NCI-H187 treated with DMSO at 0.1 percent for 48 hours (cell line): Measurements from ENCODE around the gene C1QTNF8.

Experiments
- DNase-seq: peaks from one replicate; lab custom pipeline; 2025; lab: John Stamatoyannopoulos, UW

Gene C1QTNF8

DNA sequence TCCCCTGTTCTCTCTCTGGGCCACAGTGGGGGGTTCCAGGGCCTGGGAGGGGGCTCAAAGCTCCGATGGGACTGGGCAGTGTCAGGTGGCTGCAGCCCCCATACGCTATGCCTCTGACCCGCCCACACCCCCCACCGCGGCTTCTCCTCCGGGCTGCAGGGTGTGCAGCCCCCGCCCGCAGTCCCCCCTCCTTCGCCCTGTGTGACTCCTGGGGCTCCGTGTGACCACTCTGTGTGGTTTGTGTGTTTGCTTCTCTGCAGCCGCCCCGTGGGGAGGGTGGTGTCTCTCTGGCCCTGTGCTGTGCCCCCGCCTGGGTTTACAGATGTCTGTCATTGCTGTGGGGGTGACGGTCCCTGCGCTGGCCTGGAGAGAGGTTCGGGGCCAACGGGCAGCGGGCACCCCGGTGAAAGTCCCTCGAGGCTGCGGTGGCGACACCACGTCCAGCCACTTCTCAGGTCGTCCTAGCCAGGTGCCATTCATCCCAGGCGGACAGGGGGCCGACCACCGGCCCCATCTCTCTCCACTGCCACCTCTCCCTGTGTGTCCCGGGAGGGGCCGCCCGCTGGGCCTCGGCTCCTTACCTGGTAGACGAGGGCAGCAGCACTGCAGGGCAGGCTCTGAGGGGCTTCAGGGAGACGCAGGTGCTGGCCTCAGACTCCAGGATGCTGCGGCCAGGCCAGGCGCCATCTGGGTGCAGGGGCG, 18.0 kb downstream of the C1QTNF8 start:
- DNase-seq = no peak

DNA sequence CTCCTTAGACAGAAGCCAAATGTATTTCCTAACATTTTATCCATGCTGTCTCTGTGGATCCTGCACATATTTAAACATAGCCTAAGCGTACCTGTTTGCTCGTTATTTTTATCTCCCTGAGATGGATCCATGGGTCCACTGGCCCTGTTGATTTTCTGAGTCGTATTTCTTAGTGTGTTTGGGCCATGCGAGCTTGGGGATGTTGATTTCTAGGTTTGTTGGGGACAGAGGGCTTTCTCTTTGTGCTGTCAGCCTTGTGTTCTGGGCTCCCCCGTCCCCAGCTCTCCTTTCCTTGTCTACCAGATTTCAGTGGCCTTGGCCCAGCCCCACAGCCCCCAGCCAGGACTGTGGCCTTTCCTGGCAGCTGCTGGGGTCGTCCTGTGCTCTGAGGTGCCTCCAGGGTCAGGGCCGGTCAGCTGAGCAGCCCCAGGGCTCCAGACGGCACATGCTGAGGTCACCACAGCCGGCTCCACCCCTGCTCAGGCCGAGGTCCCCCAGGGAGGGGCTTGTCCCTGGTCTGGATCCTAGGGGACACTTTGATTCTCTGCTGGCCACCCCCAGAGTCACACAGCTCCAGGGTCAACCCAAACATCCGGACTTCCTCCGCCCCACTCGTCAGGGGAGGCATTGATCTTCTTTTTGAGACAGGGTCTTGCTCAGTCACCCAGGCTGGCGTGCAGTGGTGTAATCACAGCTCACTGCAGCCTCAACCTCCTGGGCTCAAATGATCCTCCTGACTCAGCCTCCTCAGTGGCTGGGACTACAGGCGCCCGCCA, 19.1 kb downstream of the C1QTNF8 start:
- DNase-seq = no peak

DNA sequence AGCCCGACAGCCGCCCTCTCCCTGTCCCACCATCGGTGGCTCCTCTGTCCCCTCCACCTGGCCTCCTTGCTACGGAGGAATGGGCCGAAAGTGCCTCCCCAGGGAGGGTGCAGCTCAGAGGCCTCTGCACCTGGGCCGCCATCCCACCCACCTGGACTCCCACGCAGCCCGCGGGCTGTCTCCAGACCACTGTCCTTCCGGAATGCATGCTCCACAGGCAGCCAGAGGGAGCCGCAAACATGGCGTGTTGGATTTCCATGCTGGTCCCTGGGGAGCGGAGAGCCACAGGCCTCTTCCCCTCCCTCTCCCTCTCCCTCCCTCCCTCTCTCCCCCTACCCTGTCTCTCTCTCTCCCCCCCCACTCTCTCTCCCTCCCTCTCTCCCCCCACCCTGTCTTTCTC, 20.5 kb downstream of the C1QTNF8 start:
- DNase-seq = no peak

DNA sequence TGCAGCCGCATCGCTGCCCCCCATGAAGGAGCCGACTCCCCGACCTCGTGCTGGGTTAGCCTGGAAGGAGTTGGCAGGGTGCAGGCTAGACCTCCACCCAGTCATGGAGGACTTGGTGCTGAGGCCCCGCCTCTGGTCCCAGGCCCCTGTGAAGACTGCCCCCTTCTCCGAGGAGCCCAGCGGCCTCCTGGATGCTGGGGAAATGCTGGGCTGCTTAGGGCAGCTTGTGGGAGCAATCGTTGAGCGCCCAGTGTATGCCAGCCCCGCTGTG, 21.7 kb downstream of the C1QTNF8 start:
- no peak for DNase-seq

DNA sequence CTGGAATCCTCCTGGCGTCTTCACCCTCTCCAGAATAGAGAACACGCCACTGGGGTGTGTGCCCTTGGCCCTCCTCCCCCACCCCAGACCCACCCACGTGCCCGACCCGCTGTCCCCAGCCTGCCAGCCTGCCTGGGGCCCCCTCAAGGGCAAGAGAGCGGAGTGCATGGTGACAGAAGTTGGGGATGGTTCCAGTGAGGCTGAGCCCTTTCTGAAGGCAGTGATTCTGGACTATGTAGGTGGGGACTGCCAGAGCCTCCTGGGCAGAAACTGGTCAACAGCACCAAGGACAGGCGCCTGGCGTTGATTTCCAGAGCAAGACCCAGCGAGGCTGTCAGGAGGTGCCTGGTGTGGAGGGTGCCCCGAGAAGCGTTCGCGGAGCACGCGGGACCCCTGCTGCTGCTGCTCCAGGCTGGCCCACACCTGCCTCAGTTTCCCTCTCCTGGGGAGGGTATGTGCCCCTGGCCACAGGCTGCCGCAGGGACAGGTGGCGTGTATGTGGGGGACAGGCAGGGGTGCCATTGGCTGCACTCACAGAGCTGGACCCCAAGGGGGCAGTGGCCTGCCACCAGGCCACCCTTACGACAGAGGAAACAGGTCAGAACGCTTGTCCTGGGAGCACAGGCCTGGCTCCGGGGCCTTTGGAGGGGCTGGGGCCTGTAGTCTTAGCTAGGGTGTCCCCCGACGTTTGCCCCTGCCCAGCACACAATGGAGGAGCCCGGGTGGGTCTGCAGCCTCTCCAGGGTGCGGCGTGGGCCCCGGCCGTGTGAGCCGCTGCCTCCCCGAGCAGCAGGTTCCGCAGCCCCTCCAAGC, 22.3 kb downstream of the C1QTNF8 start:
- no peak for DNase-seq

DNA sequence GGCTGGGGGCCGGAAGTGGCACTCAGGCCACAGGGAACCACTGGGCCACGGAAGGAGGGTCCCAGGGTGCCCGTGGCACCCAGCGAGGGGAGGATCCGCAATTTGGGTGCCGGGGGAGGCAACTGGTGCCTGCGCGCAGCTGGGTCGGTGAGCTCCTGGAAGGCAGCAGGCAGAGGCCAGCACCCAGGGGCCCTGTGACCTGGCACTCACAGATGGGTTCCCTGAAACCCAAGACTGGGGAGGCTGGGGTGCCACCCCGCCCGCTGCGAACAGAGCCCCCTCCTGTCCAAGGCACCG, 22.8 kb downstream of the C1QTNF8 start:
- no peak for DNase-seq

DNA sequence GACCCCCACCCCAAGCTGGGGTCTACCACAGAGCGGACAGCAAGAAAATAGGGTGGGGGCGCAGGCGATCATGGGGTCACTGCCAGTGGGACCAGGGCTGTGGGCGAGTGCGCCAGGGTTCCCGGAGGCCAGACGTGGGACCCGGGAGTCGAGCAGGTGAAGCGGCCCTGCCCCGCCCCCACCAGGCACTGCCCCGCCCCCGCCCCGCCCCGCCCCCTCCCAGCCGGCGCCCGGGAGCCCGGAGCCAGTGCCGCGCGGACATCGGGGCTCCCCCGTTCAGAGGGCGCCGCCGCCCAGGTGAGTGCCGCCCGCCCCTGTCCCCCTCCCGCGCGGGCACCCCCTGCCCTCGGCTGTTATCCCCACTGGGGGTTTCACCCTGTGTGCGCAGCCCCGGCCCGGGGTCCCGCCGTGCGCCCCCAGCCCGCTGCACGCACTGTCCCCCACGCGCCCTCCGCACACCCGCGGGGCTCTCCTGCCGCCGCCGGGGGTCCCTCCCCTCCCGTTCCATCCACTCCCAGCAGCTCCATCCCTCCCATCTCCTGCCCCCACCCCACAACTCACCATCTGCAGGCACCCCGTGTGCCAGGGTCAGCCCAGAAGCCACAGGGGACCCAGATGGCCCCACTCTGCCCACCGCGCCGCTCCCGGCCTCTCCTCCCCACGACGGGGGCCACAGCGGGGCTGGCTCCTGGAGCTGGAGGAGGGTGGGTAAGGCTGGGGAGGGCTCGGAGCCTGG, 23.4 kb downstream of the C1QTNF8 start, which contains the start of gene SSTR5:
SSTR5 (plus strand) TSS at position 222 of the 736 bp plus-strand sequence. CDS start 6,122 bp downstream, outside the sequence.
- no peak for DNase-seq

DNA sequence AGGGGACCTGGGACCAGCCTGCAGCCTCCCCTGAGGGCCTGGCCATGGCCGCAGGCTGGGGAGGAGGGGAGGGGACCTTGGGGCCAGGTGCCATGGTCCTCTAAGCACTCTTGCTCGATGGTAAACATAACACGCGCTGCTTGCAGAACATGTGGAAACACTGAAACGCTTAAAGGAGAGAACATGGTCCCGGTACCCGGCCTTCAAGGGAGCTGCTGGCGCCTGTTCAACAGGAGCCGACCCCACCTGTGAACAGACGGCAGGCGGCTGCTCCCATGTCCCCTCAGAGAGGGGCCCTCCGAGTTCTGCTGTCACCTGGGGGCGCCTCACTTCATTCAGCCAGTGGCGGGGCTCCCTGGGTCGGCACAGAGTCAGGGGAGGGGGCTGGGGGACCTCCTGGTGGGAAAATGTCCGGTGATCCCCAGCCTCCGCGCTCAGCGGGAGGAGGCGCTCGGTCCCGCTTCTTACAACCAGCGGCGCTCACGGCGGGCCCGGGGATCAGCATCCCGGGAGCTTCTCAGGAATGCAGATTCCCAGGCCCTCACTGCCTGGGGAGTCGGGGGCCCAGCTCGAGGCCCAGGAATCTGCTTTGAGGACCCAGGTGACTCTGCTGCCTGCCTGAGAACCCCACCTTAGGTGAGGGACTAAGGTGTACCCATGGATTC, 24.4 kb downstream of the C1QTNF8 start:
- DNase-seq = no peak

DNA sequence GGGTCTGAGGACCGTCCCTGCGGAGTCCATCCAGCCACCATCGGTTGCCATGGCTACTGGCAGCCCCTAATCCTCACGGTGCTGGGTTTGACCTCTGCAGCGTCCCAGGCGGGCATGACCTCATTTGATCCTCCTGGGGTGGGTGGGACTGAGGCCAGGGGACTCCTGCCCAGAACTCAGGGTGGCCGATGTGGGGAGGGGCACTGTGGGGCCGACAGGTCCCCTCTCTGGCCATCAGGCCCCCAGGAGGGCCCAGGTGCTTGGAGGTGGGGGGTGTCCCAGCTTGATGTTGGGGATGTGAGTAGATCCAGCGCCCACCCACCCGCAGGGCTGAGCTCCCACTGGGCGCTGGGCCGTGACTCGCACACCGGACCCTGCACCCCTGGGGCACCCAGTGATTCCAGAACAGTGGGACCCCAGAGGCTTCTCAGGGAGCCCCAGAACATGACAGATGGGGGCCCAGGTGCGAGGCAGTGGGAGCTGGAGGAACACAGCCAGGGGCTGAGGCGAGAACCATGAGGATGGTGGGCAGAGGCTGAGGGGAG, 25.1 kb downstream of the C1QTNF8 start:
- DNase-seq = no peak

DNA sequence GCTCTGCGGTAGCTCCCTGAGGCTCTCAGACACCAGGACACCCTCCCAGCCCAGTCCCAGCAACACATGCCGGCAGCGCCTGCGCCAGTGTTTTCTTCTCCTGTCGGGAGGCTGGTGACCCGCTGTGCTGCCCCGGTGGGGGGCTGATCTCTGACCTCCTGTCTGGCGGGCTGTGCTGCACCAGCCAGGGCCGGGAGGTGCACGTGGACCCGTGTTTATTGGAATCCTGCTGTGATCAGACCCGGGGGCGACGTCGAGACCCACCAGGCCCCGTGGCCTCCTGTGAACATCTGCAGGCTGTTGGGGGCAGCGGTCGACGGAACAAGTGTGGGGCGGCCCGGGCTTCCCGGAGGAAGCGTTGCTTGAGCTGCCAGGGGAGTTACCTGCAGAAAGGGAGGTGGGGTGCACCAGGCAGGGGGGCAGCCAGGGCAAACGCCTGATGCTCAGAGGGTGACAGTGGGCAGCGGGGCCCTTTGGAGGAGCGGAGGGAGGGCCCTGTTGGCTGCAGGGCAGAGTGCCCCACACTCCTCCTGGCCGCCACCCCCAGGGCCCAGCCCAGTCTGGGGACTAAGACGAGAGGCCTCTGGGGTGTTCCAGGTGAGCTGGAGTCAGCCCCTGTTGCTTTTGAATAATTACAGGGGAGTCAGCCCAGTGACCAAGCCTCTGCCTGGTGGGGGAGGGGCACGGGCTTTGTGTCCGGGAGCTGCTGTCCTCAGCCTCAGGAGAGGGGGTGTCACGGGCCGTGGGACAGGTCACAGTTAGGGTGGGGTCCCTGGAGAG, 25.8 kb downstream of the C1QTNF8 start:
- no peak for DNase-seq

DNA sequence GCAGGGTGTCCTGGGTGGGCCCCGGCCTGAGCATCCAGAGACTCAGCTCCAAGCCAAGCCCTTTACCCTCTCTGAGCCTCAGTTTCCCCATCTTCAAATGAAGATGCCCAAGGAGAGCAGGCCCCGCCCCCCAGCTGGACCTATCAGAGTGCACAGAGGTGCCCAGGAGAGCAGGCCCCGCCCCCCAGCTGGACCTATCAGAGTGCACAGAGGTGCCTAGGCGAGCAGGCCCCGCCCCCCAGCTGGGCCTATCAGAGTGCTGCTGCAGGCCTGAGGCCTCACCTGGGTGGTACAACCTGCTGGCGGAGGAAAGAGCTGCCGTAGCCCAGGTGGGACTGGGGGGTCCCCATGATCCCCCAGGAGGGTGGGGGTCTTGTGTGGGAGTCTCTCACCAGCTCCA, 26.9 kb downstream of the C1QTNF8 start:
- no peak for DNase-seq

DNA sequence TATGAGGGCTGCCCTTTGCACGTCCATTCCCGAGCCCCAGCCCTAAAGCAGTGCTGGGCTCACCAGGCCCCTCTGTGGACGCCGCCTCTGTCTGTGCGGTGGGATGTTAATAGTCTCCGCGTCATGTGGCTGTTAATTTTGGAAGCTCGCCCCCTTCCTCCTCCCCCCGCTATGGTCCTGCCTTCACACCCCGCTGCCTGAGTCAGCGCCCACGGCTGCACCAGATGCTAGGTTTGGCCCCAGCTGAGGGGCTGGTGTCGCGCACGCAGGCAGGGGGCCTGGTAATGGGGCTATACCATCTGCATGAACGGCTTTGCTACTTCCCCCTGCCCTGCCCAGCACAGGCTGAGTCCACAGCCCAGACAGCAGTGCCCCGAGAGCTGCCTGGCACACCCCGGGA, 27.6 kb downstream of the C1QTNF8 start:
- DNase-seq = no peak

DNA sequence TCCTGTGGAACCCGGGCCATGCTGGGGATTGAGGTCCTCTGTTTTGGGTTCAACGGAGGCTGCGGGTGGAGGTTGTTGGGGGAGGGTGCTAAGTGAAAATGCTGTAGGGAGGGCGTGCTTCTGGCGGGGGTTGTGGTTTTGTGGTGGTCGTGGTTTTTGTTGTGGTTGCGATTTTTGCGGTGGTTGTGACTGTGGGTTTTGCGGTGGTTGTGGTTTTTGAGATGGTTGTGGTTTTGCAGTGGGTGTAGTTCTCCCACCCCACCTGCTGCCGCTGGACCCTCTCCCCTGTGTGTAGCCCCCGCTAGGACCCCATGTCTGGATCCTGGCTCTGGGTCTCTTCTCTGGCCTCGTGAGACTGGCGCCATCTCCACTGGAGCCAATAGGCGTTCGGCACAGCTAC, 28.4 kb downstream of the C1QTNF8 start:
- no peak for DNase-seq

DNA sequence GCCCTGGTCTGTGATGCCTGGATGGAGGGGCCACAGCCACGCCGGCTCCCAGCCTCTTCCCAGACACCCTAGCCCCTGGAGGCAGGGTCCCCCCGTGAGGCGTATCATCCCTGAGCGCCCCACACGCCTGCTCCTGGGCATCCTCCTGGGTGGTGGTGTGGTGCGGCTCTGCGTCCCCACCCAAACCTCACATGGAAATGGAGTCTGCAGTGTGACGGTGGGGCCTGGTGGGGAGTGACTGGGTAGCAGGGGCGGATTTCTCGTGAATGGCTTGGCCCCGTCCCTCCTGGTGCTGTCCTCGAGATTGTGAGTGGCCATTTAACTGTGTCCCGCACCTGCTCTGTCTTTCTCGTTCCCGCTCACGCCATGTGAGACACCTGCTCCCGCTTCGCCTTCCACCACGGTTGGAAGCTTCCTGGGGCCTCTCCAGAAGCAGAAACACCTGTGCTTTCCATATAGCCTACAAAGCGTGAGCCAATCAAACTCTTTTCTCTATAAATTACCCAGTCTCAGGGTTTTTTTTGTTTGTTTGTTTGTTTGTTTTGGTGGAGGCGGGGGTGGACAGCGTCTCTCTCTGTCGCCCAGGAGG, 29.4 kb downstream of the C1QTNF8 start:
- no peak for DNase-seq

DNA sequence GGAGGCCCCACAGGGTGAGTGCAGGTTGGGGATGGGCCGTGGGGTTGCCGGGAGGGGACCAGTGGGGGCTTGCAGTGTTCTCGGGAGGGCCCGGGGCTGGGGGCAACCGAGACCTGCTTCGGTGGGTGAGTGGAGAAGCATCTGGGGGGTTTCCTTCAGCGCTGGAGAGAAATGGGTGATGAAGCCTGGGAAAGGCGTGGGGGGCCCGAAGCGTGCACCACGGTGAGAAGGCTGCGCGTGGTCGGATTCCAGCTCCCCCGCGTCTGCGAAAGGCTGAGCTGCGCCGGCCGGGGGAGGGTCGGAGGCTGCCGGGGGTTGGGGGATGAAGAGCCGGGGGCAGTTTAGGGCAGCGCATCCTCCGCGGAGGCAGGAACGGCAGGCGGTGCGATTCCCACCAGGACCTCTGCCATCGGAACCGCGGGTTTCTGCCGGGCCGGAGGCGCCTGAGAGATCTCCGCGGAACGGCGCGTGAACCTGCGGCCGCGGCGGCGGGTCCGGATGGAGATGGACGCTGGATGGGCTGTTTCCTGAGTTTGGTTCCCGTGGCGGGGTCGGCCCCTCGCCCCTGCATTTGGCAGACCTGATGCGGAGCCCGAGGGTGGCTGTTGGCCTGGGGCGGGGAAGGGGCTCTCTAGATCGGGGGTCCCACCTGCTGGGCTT, 30.4 kb downstream of the C1QTNF8 start:
- no peak for DNase-seq

DNA sequence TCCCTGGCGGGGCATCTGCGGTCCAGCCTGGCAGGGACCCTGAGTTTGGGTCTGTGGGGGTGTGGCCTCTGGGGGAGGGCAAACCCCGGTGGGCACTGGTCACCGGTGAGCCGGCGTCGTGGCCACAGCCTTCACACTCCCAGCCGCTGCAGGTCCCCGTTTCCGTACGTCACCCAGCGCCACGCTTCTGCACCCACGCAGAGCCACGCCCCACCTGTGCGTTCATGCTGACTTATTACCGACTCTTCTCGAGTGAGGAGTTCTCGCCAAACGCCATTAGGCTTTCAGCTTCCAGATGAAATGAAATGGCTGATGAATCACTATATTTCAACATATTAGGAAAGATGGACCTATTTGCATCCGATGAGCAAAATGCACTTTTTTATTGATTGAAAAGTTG, 32.3 kb downstream of the C1QTNF8 start:
- DNase-seq = no peak

DNA sequence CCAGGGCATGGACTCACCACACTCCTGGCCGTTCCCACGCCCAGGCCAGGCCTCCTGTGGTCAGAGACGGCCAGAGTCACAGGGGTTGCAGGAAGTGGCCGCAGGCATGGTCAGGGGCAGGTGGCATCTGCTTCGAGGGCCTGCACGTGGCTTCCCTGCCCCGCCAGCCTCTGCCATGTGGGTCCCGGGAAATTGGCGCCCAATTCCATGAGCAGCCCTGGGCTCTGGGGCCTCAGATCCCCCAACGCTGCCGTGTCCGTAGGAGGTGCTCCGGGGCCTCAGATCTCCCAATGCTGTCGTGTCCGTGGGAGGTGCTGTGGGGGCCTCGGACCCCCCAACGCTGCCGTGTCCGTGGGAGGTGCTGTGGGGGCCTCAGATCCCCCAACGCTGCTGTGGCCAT, 33.1 kb downstream of the C1QTNF8 start:
- no peak for DNase-seq

DNA sequence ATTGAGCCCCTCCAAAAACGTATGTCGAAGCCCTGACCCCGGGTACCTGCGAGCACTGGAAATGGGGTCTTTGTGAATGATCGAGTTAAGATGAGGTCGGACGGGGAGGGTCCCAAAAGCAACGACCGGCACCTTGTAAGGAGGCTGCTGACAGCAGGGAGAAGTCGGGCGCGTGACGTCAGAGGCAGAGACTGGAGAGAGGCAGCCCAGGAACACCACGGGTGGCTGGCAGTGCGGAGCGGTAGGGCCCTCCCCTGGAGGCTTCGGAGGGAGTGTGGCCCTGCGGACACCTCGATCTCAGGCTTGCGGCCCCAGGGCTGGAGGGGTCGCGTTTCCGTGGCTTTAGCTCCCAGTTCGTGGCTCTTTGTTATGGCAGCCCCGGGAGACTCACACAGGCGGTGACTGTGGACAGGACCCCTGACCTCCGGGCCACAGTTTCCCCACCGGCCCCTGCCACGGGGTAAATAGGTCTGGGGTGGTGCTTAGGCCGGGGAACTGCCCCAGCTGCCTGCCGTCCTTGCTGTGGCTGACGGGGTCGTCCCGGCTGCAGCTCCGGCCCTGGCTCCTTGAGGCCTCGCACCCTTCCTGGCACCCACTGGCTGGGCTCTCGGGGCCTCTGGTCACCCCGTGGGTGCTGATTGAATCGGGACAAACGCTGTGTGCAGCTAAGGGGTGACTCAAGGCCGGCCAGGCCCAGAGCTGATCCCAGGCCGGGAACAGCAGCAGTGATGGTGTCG, 34.1 kb downstream of the C1QTNF8 start:
- DNase-seq = no peak
